GM19035 (cell line): ENCODE results near the gene EDNRA.

Experiments
- ATAC-seq: cut with Tn5 transposase; IDR thresholded peaks from one replicate; pipeline ENCODE4 v1.9.1; 2021; ENCODE audit not compliant: unreplicated experiment

The EDNRA gene

GRCh38 chr4:147586637-147587036 is 105.7 kb downstream of the EDNRA start:
- peak; percentile 78 for ATAC-seq

GRCh38 chr4:147587041-147587440 is 106.1 kb downstream of the EDNRA start:
- ATAC-seq = no peak

- ATAC-seq = no peak
Observed at GRCh38 chr4:147589586-147589985, 108.7 kb downstream of the EDNRA start.

GRCh38 chr4:147590249-147590920 is 109.5 kb downstream of the EDNRA start:
- peak; percentile 53 for ATAC-seq

- no peak for ATAC-seq
Observed at GRCh38 chr4:147591106-147591505, 110.2 kb downstream of the EDNRA start.

GRCh38 chr4:147594107-147594506 is 113.2 kb downstream of the EDNRA start:
- no peak for ATAC-seq
